Esophagus muscularis mucosa (tissue), 4 donors: Measurements from ENCODE around the gene ZC3H14. TPM values are rescaled to one million over a fixed set of nuclear protein-coding genes. Genes with fewer than 3 reads are reported as not detected.
A peak's percentile ranks its signal among the peaks of the same experiment; 100 is the strongest.

ENCODE experiments used
- DNase-seq: peaks from one replicate; pipeline ENCODE4 v3.0.0-alpha.2; 2017; ENCODE audit errors: extremely low spot score
- H3K27ac ChIP-seq, 4 donors: fragments of 200-600 bp; sonication (generic); replicated peaks in 1 of 4; 1 replicate in 3 of 4; 2 replicates in 1 of 4; pipeline ENCODE4 v1.5.1; 2016 to 2019; ENCODE audit warnings: mild to moderate bottlenecking in 1 of 4
- H3K27me3 ChIP-seq, 4 donors: fragments of 200-600 bp; sonication (generic); one replicate each; pipeline versions ENCODE4 v1.5.1 to v1.6.0; 2016 to 2019
- H3K36me3 ChIP-seq, 4 donors: fragments of 200-600 bp; sonication (generic); one replicate each; pipeline ENCODE4 v1.5.1; 2016 to 2019
- H3K4me1 ChIP-seq, 4 donors: fragments of 200-600 bp; sonication (generic); one replicate each; pipeline ENCODE4 v1.5.1; 2016 to 2019
- H3K4me3 ChIP-seq, 4 donors: fragments of 200-600 bp; sonication (generic); 1 replicate in 2 of 4; 2 replicates in 2 of 4; pipeline ENCODE4 v1.5.1; 2016 to 2019; ENCODE audit warnings: mild to moderate bottlenecking in 4 of 4, moderate library complexity in 1 of 4
- H3K9me3 ChIP-seq, 4 donors: fragments of 200-600 bp; sonication (generic); 1 replicate in 3 of 4; 2 replicates in 1 of 4; pipeline ENCODE4 v1.5.1; 2016 to 2019
- EP300 ChIP-seq: sonication (generic); formaldehyde crosslinking; IDR thresholded peaks from one replicate; pipeline ENCODE4 v1.6.1; 2017; ENCODE audit warnings: antibody characterized with exemption
- POLR2A ChIP-seq: fragments of 450-650 bp; IDR thresholded peaks from one replicate; pipeline ENCODE4 v1.6.1; 2017; ENCODE audit warnings: antibody characterized with exemption, moderate library complexity, mild to moderate bottlenecking, low read depth
- POLR2AphosphoS5 ChIP-seq, 2 donors: sonication (generic); formaldehyde crosslinking; IDR thresholded peaks; one replicate each; pipeline ENCODE4 v1.6.1; 2017; ENCODE audit warnings: antibody characterized with exemption in 2 of 2
- WGBS: methylation state at CpG from one replicate; pipeline ENCODE4 v1.1.5; 2018; 5-methylcytosine and 5-hydroxymethylcytosine counted together
- intact Hi-C: fragments of 100-400 bp; cut with DNase I; formaldehyde crosslinking; loops from one replicate; pipeline ENCODE4 v1.15.1; 2023
- total RNA-seq, 4 donors: library from RNA; depleted of rRNA; stranded (reverse); fragments of >200 nt; gene quantifications; one replicate each; pipeline versions ENCODE4 v1.1.0 to v1.2.1, GENCODE V29; 2016
- TF ChIP-seq, protein P1 (sequence below), 3 experiments: fragments of 200-600 bp in 2 of 3; fragments of 450-650 bp in 1 of 3; sonication (generic) in 2 of 3; IDR thresholded peaks; one replicate each; pipeline ENCODE4 v1.5.1; 2017 to 2019; ENCODE audit warnings: antibody characterized with exemption in 3 of 3, mild to moderate bottlenecking in 2 of 3, moderate library complexity in 1 of 3

ZC3H14 gene
- total RNA-seq, 4 donors from 2014 or later: 48.6 to 60.0 (median 58.5) TPM

DNA sequence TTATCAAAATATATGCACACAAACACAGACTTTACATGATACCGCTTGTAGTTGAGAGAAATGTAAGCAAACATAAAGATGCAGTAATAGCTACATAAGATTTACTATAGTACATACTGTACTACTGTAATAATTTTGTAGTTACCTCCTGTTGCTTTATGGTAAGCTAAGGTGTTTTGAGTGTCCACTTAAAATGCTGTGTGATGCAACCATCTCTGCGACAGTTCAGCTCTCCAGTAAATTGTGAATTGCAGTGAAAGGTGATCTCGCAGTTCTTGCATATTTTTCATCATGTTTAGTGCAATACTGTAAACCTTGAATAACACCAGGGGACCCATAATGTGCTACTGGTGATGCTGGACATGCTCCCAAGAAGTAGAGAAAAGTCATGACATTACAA, 21.6 kb downstream of the ZC3H14 start:
- Histone ChIP-seq H3K9me3 (no peaks in the 10 kb centered on the region), H3K4me1 (peaks cover 0 to 4% (median 2%) of the 10 kb centered on the region in 4 donors), H3K36me3 (peaks cover 28 to 99% (median 73%) of the 10 kb centered on the region in 4 donors), H3K27ac (no peak overlapping the region), H3K27me3 (no peaks in the 10 kb centered on the region), H3K4me3 (no peak overlapping the region)
- 93% methylated on average over 3 of the region's 3 CpGs for WGBS
- intact Hi-C loops: no loop called here
- no peak for TF ChIP-seq EP300
- TF ChIP-seq POLR2AphosphoS5 (IDR thresholded peaks at IDR 0.05): no peak
- TF ChIP-seq, protein P1, sequence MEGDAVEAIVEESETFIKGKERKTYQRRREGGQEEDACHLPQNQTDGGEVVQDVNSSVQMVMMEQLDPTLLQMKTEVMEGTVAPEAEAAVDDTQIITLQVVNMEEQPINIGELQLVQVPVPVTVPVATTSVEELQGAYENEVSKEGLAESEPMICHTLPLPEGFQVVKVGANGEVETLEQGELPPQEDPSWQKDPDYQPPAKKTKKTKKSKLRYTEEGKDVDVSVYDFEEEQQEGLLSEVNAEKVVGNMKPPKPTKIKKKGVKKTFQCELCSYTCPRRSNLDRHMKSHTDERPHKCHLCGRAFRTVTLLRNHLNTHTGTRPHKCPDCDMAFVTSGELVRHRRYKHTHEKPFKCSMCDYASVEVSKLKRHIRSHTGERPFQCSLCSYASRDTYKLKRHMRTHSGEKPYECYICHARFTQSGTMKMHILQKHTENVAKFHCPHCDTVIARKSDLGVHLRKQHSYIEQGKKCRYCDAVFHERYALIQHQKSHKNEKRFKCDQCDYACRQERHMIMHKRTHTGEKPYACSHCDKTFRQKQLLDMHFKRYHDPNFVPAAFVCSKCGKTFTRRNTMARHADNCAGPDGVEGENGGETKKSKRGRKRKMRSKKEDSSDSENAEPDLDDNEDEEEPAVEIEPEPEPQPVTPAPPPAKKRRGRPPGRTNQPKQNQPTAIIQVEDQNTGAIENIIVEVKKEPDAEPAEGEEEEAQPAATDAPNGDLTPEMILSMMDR (IDR thresholded peaks at IDR 0.05): no peak
- TF ChIP-seq POLR2A: no peak
- DNase-seq: no peak

DNA sequence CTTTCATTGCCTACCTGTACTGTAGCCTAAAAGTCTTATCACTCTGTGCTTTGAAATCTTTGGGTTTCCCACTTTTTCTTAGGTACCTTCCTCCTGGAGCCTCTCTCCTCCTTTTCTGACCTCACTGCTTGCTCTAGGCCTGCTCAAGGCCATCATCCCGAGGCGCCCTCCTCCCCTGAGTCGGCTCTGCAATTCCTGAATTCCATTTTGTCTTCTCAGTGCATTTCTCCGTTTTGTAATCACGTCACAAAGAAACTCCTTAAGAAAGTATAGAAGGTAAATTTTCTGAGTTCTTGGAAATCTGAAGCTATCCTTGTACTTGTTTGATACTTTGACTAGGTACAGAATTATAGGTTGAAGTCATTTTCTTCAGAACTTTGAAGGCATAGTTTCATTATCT, 25.2 kb downstream of the ZC3H14 start:
- intact Hi-C loops: no loop called here
- no peak overlapping the region for H3K27ac ChIP-seq
- no peak for DNase-seq
- H3K4me1 ChIP-seq: peaks cover 0 to 33% (median 32%) of the 10 kb centered on the region in 4 donors
- WGBS: 94% methylated on average over 5 of the region's 5 CpGs
- peaks cover 14 to 85% (median 62%) of the 10 kb centered on the region in 4 donors for H3K36me3 ChIP-seq
- H3K4me3 ChIP-seq: no peak overlapping the region
- TF ChIP-seq POLR2AphosphoS5 (IDR thresholded peaks at IDR 0.05): no peak
- TF ChIP-seq EP300: no peak
- no peak for TF ChIP-seq POLR2A
- TF ChIP-seq, protein P1 (IDR thresholded peaks at IDR 0.05): no peak
- H3K9me3 ChIP-seq: no peaks in the 10 kb centered on the region
- no peaks in the 10 kb centered on the region for H3K27me3 ChIP-seq

DNA sequence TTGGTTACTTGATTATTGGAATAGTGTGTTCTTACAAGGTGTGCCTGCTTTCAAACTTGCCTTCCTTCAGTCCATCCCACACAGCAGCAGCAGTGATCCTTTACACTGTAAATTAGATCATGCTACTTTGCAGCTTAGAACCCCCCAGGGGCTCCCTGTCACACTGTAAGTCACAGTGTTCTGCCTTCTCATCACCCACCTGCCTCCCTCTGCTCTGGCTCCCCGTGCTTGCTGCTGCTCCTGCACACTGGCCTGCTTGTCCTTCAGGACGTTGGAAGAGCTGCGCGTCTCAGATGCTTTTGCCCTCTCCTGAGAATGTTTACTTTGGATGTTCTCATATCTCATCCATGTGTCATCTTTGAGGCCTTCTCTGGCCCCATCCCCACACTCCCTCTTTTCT, 27.3 kb downstream of the ZC3H14 start:
- Histone ChIP-seq H3K27me3 (no peaks in the 10 kb centered on the region), H3K36me3 (peaks cover 15 to 79% (median 58%) of the 10 kb centered on the region in 4 donors), H3K9me3 (no peaks in the 10 kb centered on the region), H3K4me3 (no peak overlapping the region), H3K4me1 (peaks cover 0 to 33% (median 32%) of the 10 kb centered on the region in 4 donors), H3K27ac (peak overlapping the region; percentile 34 to 68 (median 56))
- no peak for TF ChIP-seq EP300
- peak in 1 of 2 donors; percentile 34 for TF ChIP-seq POLR2AphosphoS5 (IDR thresholded peaks at IDR 0.05)
- intact Hi-C loops: no loop called here
- WGBS: 37% methylated on average over 4 of the region's 4 CpGs
- no peak for DNase-seq

DNA sequence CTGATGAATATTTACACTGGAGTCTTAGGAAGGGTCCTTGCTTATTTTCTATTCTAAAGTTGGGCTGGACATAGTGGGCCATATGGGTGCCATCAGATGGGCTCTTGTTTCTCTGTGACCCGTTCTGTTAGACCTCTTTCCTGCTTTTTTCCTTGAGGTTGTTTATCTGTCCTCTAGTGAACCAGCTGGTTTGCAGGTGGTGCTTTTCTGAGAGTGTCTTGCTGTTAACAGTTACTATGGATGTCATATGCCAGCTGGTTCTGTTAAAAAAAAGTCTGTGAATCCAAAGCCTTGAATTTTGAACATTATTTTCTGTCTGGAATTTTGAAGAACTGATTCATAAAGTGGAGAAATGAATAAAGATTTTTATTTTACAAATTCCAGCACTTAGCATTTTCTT, 29.2 kb downstream of the ZC3H14 start:
- Histone ChIP-seq H3K4me3 (no peak overlapping the region), H3K27ac (peak overlapping the region in 3 of 4 donors; percentile 34 to 60 (median 51)), H3K36me3 (peaks cover 18 to 79% (median 53%) of the 10 kb centered on the region in 4 donors), H3K9me3 (no peaks in the 10 kb centered on the region), H3K4me1 (peaks cover 0 to 33% (median 32%) of the 10 kb centered on the region in 4 donors), H3K27me3 (no peaks in the 10 kb centered on the region)
- intact Hi-C loops: no loop called here
- TF ChIP-seq EP300 (no peak), POLR2AphosphoS5 (IDR thresholded peaks at IDR 0.05) (no peak), POLR2A (no peak)
- TF ChIP-seq, protein P1 (IDR thresholded peaks at IDR 0.05): no peak
- no peak for DNase-seq
- WGBS: 0% methylated on average over 1 of the region's 1 CpG

DNA sequence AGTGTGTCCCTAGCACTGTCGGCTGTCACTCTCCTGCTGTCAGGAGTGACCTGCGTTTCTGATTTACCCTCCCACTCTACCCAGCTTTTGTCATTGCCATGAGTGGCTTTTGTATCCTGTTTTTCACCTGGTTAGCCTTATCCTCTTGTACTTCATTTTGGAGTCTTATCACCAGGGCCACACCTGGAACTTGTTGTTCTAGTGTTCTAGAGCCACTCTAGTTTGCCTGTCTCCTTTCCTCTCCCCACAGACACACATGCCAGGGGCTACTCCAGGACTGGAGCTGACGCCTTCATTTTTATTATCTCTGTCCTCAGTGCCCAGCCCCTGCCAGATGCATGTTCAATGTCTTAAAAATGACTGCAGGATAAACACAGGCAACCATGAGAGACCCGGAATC, 34.2 kb downstream of the ZC3H14 start:
- Histone ChIP-seq H3K27me3 (no peaks in the 10 kb centered on the region), H3K4me1 (peaks cover 0 to 6% (median 5%) of the 10 kb centered on the region in 4 donors), H3K9me3 (no peaks in the 10 kb centered on the region), H3K27ac (no peak overlapping the region), H3K36me3 (peaks cover 36 to 95% (median 64%) of the 10 kb centered on the region in 4 donors), H3K4me3 (no peak overlapping the region)
- intact Hi-C loops: no loop called here
- TF ChIP-seq, protein P1 (IDR thresholded peaks at IDR 0.05): no peak
- no peak for TF ChIP-seq POLR2A
- 95% methylated on average over 4 of the region's 4 CpGs for WGBS
- DNase-seq: no peak
